ENCODE measurements around the gene MCC.

MCC gene

DNA sequence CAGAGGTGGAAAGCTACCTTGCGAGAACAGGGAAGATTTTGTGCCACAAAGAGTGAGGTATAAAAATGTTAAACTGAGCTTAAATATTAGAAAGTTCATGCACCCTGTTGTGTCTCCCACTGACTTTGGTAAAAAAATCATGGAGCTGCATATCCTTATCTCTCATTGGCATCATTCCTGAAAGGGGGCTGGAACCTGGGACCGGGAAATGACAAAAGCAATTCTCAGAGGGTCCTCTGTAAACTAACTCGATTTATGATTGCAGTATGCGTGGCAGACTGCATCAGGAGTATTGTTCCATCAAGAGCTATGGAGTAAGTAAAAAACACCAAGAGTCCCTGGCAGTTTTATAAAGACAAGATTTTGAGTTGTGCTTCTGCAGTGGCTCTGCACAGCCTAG is 362.9 kb downstream of the MCC start:
- DNase-seq, result no peak

DNA sequence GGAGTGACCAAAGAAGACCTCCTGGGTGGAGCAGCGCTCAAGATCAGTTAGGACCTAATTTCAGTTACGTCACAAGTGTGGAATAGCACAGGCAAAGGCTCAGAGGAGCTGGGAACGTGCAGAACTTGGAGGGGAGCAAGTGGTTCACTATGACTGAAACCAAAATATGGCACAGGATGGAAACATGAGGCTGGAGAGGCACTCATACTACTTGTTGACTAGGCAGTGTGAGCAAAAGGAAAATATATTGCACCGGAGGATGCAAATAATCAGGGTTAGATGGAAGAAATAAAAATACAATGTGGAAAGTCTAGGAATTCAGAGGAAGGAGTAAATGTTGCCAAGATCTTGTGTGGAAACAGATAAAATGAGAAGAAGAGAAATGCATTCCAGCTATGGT is 363.3 kb downstream of the MCC start:
- DNase-seq, result no peak

DNA sequence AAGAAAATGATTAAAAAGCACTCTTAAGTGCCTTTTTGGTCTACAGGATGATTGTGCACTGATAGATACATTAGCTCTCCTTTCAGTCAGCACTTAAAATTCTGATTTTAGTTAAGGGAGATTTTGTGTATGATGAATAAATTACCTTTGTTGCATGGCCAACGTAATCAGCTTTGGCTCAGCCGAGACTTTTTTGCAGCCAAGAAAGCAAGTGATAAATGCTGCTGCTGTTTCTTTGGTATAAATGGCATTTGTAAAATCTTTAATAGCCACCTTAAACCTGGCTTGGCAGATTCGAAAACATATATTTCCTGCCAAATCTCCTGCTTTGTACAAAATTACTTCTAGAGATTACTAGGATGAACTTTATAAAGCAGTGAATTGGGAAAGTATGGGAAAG is 364.0 kb downstream of the MCC start:
- no peak for DNase-seq

DNA sequence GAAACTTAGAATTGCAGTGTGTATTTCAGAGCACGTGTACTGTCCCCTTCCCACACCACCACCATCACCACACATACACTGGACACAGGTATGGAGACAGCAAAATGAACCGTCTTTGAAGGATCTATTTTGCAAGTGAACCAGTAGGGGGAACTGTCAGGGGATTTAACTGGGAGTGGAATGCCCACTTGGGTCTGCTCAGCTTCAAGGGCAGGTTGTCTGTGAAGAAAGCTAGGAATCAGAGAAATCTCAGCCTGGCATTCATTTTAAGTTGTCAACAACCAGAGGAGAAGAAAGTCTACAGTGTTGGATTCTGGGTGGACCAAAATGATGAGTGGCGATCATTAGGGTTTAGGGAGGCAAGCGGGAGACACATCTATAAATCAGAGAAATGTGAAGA is 364.6 kb downstream of the MCC start:
- DNase-seq, result no peak

DNA sequence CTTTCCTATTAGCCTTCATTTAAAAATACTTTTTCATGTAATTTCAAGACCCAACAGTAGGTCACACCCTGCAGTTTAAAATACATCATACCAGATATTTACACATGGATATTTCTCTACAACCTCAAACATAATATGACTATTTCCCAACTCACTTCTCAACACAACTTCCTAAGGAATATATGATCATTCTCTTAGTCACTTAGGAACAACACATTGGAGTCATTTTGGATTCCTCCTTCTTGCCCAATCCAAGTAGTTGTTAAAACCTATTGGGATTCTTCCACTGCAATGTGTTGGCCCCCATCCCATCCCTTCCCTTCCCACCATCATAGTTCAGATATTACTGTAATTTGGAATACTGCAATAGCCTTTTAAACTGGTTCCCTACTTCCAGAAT is 366.2 kb downstream of the MCC start:
- no peak for DNase-seq

DNA sequence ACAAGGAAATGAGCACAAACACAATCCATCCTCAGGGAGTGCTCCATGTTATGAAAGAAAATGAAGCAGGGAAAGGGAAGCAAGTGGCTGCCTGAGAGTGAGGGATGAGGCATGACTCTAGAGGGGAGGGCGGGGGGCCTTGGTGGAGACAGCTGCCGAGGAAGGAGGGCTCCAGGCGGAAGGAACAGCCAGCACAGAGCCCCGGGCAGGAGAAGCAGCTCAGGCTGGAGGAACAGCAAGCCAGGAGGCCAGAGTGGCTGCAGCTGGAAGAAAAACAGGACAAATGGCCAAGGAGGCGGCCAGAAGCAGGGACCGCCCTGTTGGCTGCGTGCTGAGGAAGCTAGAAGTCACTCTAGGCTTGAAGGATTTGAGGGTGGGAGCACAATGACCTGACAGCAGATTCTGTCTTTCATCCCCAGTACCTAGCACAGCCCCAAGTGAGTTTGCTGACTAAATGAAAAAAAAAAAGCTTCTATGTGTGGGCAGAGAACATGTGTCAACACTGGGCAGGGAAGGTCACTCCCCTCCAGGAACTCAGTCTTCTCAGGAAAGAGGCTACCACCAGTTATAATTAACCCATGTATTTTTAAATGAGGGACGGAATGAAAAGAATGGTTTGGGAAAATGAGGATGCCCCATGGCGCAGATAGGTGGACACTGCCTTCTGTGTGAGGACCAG is 368.9 kb downstream of the MCC start:
- no peak for DNase-seq

DNA sequence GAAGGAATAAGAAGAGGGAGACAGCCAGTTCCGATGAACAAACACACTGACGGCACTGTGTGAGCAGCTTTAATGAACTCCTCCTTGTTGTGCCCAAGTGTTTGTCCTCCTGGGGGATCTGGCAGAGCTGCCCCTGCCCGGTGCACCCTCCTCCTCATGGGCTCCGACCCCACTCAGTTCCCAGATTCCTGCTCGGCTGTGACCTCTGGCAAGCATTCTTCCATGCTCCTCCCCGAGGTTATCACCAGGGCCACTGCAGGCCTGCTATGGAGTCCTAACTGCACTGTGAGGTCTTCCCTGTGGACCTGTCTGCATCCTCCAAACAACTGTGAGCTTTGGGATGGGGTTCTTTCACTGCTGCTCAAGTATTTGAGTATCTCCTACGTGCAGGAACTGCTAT is 369.5 kb downstream of the MCC start:
- no peak for DNase-seq

DNA sequence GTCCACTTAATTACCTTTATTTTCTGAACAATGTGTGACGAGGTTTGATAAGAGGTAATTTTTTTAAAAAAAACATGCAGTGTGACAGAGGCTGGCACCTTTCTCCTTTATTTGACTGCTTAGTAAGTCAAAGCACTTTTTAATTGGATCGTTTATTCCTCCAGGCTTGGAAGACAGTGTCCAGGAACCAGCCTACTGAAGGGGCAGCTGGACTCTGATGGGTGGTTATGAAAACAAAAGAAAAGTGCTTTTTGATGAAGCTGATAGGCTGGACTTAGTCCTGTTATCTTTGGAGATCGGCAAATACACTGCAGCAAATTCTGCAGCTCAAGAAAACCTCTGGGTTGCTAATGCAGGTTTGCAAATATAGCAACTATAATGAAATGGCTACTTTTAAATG is 370.0 kb downstream of the MCC start:
- no peak for DNase-seq

DNA sequence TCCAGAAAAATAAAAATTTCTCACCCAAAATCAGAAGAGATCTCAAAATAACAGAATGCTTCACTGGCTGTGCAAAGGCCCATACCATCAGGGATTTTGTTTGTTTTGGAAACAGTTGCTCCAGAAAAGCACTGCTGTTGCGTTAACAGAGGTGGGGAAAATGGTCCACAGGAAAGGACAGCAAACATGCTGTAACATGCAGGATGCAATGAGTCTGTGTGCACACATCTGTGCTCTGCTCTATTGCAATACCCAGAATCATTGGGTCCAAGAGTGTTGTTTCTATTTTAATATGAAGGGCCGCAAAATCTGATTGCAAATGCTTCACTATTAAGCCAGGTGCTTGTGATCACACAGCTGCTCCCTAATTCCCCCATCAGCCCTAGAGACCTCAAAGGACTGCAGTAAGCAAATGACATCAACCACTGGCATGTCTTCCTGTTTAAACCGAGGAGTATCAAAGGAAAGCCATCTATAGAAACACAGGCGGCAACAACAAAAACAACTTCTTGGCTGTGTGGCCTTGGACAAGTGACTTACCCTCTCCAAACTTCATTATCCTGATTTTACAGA is 370.6 kb downstream of the MCC start:
- no peak for DNase-seq

DNA sequence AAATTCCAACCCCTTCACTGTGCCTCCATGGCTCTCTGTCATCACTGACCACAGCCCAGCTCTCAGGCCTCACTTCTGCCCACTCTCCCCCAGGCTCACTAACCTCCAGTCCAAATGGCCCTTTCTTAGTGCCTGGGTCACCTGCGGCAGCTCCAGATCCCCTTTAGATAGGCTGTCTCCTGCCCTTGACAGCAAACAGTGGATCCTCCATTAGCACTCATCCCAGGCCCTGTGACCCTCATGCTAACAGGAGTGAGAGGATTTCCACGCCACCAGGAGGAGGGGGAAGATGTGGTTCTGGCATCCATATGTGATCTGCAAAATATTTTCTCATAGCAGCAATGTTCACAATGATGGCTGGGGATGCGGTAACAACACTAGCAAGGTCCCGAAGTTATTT is 372.3 kb downstream of the MCC start:
- DNase-seq, result no peak

DNA sequence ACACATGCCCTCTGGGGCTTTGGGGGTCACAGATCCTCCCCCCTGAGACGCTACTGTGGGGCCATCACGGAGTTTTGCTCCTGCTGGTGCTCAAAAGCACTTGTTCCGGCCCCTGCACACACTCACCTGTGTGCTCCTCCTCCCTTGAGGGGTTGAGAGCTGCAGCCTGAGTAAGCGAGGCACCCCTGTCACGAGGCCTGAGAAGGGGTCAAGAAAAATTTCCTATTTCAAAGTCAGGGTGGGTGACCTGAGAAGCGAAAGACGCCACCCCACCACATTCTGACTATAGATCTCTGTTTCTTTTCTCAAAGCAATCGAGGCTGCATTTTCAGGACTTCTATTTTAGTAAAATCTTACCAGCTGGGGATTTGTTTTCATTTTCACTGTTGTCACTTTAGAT is 373.2 kb downstream of the MCC start:
- DNase-seq, result no peak

DNA sequence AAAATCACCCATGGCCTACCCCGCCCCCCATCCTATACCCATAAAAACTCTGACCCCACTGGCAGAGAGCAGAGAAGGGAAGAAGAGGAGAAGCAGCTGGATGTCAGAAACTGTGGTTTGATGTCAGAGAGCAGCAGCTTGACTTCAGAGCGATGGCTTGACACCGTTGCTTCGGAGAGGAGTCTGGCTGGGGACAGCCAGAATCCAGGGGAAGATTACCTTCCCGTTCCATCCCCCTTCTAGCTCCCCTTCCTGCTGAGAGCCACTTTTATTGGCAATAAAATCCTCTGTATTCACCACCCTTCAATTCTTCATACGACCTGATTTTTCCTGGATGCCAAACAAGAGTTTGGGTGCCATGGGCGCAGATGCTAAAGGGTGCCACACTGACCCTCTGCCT is 373.7 kb downstream of the MCC start:
- no peak for DNase-seq

DNA sequence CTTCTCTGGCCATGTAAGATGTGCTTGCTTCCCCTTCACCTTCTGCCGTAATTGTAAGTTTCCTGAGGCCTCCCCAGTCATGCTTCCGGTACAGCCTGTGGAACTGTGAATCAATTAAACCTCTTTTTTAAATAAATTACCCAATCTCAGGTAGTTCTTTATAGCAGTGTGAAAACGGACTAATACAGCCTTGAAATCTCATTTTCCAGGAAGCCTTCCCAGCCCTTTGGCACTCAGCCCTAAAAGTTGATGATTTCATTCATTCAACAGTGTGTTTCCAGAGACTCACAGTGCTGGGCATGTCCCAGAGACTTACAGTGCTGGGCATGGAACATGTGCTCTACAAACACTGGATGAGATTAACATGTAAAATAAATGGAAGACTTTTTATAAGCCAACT is 375.8 kb downstream of the MCC start:
- DNase-seq, result no peak

DNA sequence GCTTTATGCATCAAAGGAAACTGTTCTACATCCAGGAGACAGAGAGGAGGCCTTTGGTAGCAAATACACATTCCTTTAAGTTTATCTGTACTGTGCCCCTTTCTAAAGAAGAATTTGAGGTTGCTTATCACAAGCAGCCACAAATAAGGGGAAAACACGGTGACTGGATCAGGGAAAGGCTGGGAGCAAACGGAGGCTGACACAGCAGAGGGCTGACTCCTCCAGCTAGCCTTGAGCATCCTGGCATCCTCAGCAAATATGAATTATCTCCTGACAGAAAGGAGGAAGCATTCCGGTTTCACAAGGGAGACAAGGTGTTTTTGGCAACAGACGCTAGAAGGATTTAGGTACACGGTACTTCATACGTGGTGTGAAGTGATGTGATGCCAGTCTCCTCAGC is 378.1 kb downstream of the MCC start:
- no peak for DNase-seq

DNA sequence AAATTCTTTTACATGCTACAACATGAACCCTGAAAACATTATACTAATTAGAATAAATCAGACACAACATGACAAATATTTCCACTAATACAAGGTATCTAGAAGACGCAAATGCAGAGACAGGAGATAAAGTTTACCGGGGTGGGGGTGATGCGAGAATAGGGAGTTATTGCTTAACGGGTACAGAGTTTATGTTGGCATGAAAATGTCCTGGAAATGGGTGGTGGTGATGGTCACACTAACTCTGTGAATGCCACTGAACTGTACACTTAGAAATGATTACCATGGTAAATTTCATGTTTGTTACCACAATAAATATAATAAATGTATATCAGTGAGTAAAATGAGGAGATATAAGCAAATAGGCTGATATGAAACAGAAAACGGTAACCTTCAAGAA is 378.9 kb downstream of the MCC start:
- no peak for DNase-seq

DNA sequence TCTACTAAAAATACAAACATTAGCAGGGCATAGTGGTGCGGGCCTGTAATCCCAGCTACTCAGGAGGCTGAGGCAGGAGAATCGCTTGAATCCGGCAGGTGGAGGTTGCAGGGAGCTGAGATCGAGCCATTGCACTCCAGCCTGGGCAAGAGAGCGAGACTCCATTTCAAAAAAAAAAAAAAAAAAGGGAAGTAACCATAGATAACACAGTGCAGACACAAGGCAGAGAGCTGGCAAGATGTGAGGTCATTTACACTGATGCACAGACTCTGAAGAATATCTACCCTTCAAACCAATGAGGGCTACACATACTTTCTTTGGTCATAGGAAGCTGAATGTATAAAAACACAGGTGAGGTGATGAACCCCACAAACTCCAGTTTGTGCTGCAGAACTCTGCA is 379.8 kb downstream of the MCC start:
- DNase-seq, result no peak

DNA sequence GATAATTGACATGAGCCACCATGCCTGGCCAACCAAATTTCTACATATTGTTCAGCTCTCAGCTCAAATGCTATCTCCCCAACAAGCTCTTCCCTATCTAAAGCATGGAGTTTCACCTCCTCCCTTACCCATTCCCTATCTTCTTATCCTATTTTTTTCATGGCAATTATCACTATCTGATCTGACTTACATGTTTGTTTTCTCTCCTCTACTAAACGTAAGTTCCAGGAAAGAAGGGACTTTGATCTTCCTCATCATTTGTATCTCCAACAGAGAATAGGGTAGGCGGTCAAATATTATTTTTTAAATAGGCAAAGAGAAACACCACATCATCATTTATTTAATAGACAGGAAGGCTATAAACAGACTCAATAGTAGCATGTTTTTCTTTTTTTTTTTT is 381.4 kb downstream of the MCC start:
- DNase-seq, result no peak

DNA sequence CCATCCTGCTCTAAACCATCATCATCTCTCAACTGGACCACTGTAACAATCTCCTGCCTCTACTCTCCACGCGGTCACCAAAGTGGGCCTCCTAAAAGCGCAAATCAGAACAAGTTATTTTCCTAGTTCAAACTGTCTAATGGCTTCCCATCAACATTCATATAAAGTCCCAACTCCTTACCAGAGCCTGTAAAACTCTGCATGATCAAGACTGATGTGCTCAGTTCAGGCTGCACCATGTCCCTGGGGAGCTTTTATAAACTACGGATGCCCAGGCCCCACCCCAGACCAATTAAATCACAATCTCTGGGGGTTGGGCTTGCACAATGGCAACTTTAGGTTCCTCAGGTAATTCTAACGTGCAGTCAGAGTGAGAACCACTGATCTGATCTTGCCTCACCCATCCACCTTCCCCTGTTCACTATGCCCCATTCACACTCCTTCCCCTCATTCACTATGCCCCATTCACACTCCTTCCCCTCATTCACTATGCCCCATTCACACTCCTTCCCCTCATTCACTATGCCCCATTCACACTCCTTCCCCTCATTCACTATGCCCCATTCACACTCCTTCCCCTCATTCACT is 382.5 kb downstream of the MCC start:
- DNase-seq, result no peak

DNA sequence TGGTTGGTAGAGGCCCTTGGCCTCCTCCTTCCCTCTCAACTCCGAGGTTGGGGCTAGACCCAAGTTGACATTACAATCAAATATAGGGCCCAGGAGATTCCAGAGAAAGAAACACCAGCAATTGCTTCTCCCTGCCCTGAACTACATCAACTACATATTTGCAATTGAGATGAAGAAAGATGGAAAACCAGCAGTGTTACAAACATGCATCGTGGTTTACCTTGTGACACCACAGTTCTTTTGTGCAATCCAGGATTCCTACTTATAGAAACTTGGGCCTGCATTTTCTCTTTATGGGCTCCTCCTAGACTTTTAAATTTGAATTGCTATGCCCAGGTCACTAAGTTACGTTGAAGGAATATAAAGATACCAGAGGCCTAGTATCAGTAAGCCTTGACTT is 384.9 kb downstream of the MCC start:
- DNase-seq, result no peak

DNA sequence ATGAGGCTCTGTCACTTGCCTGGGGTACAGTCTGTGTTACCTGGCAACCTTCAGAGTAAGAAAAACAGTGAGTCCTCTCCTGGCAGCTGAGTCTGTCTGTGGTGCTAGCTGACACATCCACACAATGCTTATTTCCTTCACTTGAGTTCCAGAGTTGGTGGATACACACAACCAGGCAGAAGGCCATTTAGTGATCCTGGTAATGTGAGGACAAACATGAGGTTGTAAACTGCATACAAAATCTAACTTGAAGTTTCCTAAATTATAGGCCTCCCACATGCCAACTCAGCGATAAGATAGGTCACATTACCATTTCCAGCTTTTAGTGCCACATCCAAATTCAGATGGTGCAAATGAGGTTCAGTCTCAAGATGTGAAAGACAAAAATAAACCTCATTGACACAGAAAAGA is 386.1 kb downstream of the MCC start:
- no peak for DNase-seq

DNA sequence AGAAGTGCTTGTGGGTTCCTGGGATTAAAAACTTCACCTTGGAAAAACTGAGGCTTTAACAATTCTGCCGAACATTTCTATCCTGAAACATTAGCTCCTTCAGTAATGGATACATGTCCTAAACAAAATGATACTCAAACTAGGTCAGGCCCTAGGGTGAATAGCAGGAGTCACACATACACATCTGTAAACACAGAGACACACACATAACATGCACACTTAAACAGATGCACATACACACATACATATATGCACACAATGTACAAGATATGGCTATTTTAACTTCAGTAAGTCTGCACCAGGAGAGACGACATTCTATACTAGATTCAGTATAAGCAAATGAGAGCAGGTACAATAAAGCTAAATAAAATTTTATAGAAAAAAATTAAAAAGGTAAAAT is 387.3 kb downstream of the MCC start:
- no peak for DNase-seq

DNA sequence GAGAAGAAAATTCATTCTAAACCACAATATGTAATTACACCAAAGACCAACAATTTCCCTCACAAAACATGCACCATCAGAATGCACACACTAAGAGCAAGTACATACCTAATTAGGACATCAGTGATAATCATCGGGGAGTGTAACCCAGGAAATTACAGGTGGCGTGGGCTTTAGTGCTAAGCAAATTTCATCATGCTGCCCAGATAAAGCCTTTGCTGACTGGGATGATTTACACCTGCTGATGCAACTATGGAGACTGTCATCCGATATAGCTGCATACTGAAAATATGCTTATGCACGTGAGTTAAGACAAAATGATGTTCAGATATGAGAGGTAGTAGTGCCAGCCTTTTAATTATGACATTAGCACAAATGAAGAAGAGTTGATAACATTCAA is 388.4 kb downstream of the MCC start:
- no peak for DNase-seq

DNA sequence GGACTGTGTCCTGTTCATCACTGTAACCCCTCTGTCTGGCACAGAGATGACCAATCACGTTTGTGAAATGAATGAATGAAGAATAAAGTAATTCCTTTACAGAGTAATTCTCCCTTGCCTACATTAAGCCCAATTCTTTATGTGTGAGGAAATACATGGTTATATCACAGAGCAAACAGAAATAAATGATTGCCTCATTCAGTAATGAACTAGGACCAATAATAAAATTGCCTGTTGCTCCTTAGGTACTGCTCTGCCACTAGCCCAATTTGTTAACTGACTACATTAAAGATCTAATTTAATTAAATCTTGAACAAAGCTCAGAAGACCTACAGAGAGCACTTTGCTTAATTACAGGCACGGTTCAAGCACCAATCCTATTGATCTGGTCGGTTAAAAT is 389.9 kb downstream of the MCC start:
- DNase-seq, result no peak

DNA sequence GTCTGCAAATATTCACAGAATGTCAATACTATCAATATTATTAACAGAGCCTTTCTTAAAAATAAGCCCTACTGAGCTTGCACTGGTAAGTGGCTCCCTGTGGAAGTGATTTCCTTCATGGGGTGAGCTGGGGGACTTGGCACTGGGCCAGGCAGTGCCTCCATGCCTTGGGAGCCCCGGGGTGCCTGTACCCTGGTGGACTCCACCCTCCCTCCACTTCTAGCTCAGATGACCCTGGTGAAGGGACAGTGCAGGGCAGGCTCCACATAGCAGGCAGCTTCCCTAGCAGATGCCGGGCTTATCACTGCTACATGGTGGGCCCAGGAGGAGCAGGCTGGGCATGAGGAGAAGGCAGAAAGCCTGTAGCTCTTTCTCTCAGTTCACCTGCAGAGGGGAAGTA is 392.4 kb downstream of the MCC start:
- no peak for DNase-seq

DNA sequence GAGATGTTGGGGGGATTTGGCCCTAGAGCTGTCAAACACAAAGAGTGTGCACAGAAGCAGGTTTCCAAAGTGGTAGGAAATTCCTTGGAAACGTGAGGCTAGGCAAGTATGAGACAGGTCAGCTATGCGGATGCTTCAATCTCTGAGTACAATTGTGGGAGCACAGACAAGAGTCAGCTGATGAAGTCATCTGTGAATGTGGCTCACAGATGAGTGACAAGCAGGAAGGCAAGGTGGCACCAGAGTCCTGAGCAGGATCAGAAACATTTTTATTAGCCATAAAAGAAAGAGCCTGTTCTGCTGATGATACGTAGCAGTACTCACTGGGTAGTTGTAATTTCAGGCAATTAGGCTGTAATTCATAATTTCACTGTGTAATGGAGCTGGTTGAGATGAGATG is 394.7 kb downstream of the MCC start:
- DNase-seq, result no peak

All from activated CD4-positive, alpha-beta T cell treated with anti-CD3 and anti-CD28 coated beads, Interleukin-2, Interleukin-6, amounts not matched to agents 100 ng/mL and 50 ng/mL, durations not matched to agents 16 hours and 8 hours (primary cell).